Upper lobe of right lung (tissue), 1 donor: ENCODE measurements around the gene IFRD1. TPM values are rescaled to one million over a fixed set of nuclear protein-coding genes. Genes with fewer than 3 reads are reported as not detected.
A peak's percentile ranks its signal among the peaks of the same experiment; 100 is the strongest.

Experiments
- ATAC-seq: fragments of 200-7000 bp; cut with Tn5 transposase; one replicate; pipeline ENCODE4 v1.9.1; 2020; ENCODE audit warnings: mild to moderate bottlenecking, moderate library complexity
- DNase-seq: peaks from one replicate; pipeline ENCODE4 v3.0.0-alpha.2; 2020
- H3K27ac ChIP-seq: fragments of 200-600 bp; one replicate; pipeline ENCODE4 v1.8.0; 2022
- H3K27me3 ChIP-seq: fragments of 200-600 bp; one replicate; pipeline ENCODE4 v1.8.0; 2022; ENCODE audit warnings: mild to moderate bottlenecking
- H3K36me3 ChIP-seq: fragments of 200-600 bp; one replicate; pipeline ENCODE4 v1.8.0; 2022
- H3K4me1 ChIP-seq: fragments of 200-600 bp; one replicate; pipeline ENCODE4 v1.8.0; 2022
- H3K4me3 ChIP-seq: fragments of 200-600 bp; one replicate; pipeline ENCODE4 v1.8.0; 2022; ENCODE audit warnings: mild to moderate bottlenecking
- H3K9me3 ChIP-seq: fragments of 200-600 bp; one replicate; pipeline ENCODE4 v1.8.0; 2022
- intact Hi-C: fragments of 100-400 bp; cut with DNase I; formaldehyde crosslinking; loops from one replicate; pipeline ENCODE4 v1.11.0; 2022
- total RNA-seq: library from RNA; stranded (reverse); fragmentation: NEBNext Ultra II Directional; extraction: Animal tissue kit (Norgen Biotek cat#: 25700); gene quantifications from one replicate; pipeline ENCODE4 v1.2.1, GENCODE V29; 2021
- TF ChIP-seq, protein P1 (sequence below): fragments of 200-600 bp; IDR thresholded peaks from one replicate; pipeline ENCODE4 v1.8.0; 2022; ENCODE audit warnings: antibody characterized with exemption
- donor health status: DM: no; HTN: yes; CAD: no; lungs with severe emphysema.

IFRD1 gene
- total RNA-seq, 1 donor from 2014 or later = 49.9 TPM

DNA sequence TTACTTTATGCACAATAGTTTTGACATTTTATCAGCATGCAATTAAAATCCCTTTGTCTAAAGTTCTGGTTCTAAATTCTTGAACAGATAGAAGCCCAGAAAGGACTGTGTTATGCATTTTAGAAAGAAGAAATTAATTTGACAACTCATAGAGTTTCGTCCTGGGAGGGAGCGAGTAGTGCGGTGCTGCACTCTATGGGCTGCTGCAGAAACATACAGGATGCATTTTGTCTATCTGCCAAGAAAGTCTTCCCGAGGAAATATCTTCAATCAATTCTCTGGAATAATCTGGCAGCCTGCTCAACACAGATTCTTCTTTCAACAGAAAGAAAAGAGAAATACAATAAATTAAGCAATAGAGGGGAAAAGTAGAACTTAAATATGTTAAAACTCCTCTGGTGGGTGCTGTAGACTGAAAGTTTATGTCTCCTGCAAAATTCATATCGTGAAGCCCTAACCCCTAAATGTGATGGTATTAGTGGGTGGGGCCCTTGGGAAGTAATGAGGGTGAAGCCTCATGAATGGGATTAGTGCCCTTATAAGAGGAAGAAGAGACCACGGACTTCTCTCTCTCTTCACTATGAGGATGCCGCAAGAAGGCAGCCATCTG is 39.0 kb upstream of the IFRD1 start:
- intact Hi-C loops = no loop called here
- H3K4me1 ChIP-seq = peaks cover 21% of the 10 kb centered on the region
- H3K27me3 ChIP-seq = no peaks in the 10 kb centered on the region
- H3K27ac ChIP-seq = no peak overlapping the region
- H3K9me3 ChIP-seq = no peaks in the 10 kb centered on the region
- ATAC-seq (peak; percentile 62), DNase-seq (no peak)
- no peak overlapping the region for H3K4me3 ChIP-seq
- TF ChIP-seq, protein P1, sequence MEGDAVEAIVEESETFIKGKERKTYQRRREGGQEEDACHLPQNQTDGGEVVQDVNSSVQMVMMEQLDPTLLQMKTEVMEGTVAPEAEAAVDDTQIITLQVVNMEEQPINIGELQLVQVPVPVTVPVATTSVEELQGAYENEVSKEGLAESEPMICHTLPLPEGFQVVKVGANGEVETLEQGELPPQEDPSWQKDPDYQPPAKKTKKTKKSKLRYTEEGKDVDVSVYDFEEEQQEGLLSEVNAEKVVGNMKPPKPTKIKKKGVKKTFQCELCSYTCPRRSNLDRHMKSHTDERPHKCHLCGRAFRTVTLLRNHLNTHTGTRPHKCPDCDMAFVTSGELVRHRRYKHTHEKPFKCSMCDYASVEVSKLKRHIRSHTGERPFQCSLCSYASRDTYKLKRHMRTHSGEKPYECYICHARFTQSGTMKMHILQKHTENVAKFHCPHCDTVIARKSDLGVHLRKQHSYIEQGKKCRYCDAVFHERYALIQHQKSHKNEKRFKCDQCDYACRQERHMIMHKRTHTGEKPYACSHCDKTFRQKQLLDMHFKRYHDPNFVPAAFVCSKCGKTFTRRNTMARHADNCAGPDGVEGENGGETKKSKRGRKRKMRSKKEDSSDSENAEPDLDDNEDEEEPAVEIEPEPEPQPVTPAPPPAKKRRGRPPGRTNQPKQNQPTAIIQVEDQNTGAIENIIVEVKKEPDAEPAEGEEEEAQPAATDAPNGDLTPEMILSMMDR = peak; percentile 62
- no peaks in the 10 kb centered on the region for H3K36me3 ChIP-seq

DNA sequence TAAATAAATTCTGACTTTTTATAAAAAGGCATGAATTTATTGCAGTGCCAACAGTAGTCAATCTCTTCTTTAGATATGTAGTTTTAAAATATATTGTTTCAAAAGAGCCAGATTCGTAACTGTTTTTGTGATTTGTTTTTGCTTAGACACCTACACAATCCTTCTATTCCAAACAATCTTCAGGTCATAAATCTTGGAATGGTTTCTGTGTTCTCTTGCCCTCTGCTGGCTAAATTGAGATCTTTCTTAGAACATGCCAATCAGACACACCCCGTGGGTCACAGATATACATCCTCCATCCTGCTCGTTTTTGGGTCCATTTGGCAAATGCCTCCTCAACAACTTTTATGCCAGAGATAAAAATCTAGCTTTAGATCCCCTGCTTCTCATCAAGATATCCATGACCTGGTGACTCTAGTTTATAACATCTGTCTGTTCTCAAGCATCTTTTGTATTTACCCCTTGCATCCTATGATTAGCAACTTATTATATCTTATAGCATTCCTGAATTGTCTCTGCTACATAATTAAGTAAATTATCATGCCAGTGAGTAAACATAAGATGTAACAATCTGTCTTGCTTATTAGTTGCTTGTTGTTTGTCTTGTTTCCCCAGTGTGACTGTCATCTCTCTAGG is 35.3 kb upstream of the IFRD1 start:
- Histone ChIP-seq H3K27ac (no peak overlapping the region), H3K27me3 (no peaks in the 10 kb centered on the region), H3K9me3 (no peaks in the 10 kb centered on the region), H3K4me1 (peaks cover 17% of the 10 kb centered on the region), H3K4me3 (no peak overlapping the region), H3K36me3 (no peaks in the 10 kb centered on the region)
- no peak for DNase-seq
- TF ChIP-seq, protein P1 = peak; percentile 60
- ATAC-seq = peak; percentile 81
- intact Hi-C loops = no loop called here

DNA sequence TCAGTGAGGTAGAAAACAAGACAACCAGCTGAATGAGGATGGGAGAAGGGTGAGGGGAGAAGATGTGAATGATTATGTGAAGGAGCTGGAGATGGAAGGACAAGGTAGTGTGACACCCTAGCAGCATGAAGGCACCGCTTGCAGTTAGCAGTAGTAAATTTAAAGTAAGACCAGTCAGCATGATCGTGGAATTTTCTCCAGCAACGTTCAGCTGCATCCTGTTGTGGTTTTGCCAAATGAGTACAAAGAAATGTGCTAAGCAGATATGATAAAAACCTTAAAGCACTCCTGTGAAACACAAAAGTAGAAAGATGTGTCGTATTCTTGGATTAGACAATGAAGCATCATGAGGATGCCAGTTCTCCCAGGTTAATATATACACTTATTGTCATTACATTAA is 34.1 kb upstream of the IFRD1 start:
- no peaks in the 10 kb centered on the region for H3K27me3 ChIP-seq
- H3K9me3 ChIP-seq = no peaks in the 10 kb centered on the region
- DNase-seq (no peak), ATAC-seq (no peak)
- no peak overlapping the region for H3K4me3 ChIP-seq
- no peak overlapping the region for H3K27ac ChIP-seq
- no peaks in the 10 kb centered on the region for H3K36me3 ChIP-seq
- intact Hi-C loops = no loop called here
- TF ChIP-seq, protein P1 = no peak
- peaks cover 8% of the 10 kb centered on the region for H3K4me1 ChIP-seq

DNA sequence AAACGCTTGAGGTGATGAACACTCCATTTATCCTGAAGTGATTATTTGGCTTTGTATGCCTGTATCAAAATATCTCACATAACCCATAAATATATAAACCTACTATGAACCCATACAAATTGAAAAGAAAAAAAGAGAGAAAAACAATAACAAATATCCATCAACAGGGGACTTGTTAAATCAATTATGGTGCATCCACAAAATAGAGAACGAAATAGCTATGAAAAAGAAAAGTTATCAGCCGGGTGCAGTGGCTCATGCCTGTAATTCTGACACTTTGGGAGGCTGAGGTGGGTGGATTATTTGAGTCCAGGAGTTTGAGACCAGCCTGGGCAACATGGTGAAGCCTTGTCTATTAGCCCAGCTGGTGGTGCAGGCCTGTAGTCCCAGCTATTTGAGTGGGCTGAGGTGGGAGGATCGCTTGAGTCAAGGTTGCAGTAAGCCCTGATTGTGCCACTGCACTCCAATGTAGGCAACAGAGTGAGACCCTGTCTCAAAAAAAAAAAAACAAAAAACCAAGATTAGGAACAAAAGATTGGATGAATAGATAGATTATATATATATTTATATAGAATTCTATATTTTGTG is 30.6 kb upstream of the IFRD1 start:
- ATAC-seq (no peak), DNase-seq (no peak)
- Histone ChIP-seq H3K27ac (no peak overlapping the region), H3K4me1 (peaks cover 16% of the 10 kb centered on the region), H3K36me3 (no peaks in the 10 kb centered on the region), H3K4me3 (no peak overlapping the region), H3K27me3 (no peaks in the 10 kb centered on the region), H3K9me3 (no peaks in the 10 kb centered on the region)
- TF ChIP-seq, protein P1 = no peak
- intact Hi-C loops = no loop called here

DNA sequence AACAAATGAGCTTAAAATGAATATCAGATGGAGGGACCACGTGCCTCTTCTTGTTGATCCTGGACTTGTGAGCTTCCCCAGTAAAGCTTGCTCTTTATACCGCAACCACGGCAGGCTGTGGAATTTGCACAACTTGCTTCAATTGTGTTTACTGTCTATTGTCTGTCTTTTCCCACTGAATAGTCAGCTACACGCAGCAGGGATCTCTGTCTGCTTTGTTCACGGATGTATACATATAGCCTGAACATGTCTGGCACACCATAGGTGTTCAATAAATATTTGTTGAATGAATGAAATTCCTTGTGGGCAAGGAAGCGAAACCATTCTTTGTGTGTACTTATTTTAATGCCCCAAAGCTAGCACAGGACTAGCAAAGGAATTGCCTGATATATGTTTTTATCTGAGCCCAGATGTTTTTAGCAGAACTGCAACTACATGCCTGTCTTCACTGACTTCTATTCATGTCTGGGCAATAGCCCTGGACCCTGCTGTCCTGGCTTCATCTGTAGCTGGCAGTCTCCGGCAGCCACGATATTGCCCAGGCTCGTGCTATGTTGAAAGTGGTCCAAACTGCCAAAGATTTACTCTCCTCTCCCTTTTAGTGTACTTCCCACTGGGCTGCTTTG is 29.9 kb upstream of the IFRD1 start:
- no peak for ATAC-seq
- no peak overlapping the region for H3K4me3 ChIP-seq
- no peak for DNase-seq

More for the DNA sequence above, 29.9 kb upstream of the IFRD1 start:
- H3K9me3 ChIP-seq = no peaks in the 10 kb centered on the region
- TF ChIP-seq, protein P1 = no peak
- H3K27me3 ChIP-seq = no peaks in the 10 kb centered on the region
- intact Hi-C loops = no loop called here
- H3K36me3 ChIP-seq = no peaks in the 10 kb centered on the region
- H3K27ac ChIP-seq = no peak overlapping the region
- H3K4me1 ChIP-seq = peaks cover 14% of the 10 kb centered on the region
